ENCODE results near the gene HGF.
"Not testable (repeated sequence)": the region's sequence is repeated elsewhere in the genome, so short reads cannot be mapped to it uniquely, and the experiment has no call there.

The HGF gene

GRCh38 chr7:81769891-81770727, at the start of gene HGF:
Gene HGF, minus strand, starts transcription at chr7:81770047. Its CDS starts 76 bp downstream, at chr7:81769971.
- Mint-ChIP-seq H3K27ac (peak within 1 kb of the TSS; percentile 52 to 85 (median 70)), H3K27me3 (ENCODE audit: low read depth) (no peaks in the 10 kb centered on the region), H3K9me3 (no peaks in the 10 kb centered on the region), H3K4me3 (peak within 1 kb of the TSS; percentile 75 to 91 (median 87)), H3K36me3 (ENCODE audit: low read depth) (no peaks in the 10 kb centered on the region), H3K4me1 (peaks cover 39% of the 10 kb centered on the region)
- TF ChIP-seq, protein P1, sequence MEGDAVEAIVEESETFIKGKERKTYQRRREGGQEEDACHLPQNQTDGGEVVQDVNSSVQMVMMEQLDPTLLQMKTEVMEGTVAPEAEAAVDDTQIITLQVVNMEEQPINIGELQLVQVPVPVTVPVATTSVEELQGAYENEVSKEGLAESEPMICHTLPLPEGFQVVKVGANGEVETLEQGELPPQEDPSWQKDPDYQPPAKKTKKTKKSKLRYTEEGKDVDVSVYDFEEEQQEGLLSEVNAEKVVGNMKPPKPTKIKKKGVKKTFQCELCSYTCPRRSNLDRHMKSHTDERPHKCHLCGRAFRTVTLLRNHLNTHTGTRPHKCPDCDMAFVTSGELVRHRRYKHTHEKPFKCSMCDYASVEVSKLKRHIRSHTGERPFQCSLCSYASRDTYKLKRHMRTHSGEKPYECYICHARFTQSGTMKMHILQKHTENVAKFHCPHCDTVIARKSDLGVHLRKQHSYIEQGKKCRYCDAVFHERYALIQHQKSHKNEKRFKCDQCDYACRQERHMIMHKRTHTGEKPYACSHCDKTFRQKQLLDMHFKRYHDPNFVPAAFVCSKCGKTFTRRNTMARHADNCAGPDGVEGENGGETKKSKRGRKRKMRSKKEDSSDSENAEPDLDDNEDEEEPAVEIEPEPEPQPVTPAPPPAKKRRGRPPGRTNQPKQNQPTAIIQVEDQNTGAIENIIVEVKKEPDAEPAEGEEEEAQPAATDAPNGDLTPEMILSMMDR (IDR thresholded peaks at IDR 0.05; ENCODE audit: unreplicated experiment in 3 of 3) = peak in 1 of 3 experiments; percentile 7

DNA sequence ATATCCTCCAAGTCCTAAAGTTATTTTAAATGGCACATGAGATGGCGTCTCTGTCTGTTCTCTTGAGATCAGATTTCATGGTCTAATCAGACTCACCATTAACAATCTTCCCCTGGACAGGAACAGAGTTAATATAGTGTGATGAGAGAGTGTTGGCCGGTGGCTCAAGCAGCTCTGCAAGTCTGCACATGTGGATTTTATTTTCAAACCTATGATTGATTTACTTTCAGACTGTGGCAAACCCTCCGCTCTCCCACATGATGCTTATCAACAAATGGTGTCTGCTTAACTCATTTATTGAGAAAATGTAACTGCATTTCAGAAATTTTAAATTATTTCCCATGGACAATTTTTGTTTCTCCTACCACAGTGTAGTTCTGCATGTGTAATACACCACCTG, 46.5 kb upstream of the HGF start:
- peaks cover 8% of the 10 kb centered on the region for H3K4me1 Mint-ChIP-seq
- H3K36me3 Mint-ChIP-seq (ENCODE audit: low read depth) = no peaks in the 10 kb centered on the region
- no peaks in the 10 kb centered on the region for H3K9me3 Mint-ChIP-seq
- H3K4me3 Mint-ChIP-seq = no peak overlapping the region
- no peaks in the 10 kb centered on the region for H3K27me3 Mint-ChIP-seq (ENCODE audit: low read depth)
- TF ChIP-seq, protein P1 (IDR thresholded peaks at IDR 0.05; ENCODE audit: unreplicated experiment in 3 of 3) = no peak
- H3K27ac Mint-ChIP-seq = no peak overlapping the region

DNA sequence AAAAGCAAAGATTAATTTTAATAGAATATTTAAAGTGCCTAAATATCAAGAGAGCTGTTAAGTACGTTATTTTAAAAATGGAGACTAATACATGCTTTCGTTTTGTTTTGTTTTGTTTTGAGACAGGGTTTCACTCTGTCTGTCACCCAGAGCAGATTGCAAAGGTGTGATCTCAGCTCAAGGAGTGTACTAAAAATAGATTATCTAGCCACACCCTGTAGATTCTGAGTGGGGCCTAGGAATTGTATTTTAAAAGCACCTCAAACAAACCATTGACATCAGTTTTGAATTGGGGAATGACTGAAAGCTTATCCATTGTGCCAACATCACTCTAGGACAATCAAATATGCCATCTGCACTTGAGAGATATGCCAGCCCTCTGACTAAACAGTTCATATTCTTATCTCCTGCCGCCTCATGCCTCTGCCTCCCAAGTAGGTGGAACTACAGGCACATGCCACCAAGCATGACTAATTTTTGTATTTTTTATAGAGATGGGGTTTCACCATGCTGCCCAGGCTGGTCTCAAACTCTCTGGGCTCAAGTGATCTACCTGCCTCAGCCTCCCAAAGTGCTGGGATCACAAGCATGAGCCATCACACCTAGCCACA, 43.1 kb upstream of the HGF start:
- not testable (repeated sequence) for H3K36me3 Mint-ChIP-seq (ENCODE audit: low read depth)

DNA sequence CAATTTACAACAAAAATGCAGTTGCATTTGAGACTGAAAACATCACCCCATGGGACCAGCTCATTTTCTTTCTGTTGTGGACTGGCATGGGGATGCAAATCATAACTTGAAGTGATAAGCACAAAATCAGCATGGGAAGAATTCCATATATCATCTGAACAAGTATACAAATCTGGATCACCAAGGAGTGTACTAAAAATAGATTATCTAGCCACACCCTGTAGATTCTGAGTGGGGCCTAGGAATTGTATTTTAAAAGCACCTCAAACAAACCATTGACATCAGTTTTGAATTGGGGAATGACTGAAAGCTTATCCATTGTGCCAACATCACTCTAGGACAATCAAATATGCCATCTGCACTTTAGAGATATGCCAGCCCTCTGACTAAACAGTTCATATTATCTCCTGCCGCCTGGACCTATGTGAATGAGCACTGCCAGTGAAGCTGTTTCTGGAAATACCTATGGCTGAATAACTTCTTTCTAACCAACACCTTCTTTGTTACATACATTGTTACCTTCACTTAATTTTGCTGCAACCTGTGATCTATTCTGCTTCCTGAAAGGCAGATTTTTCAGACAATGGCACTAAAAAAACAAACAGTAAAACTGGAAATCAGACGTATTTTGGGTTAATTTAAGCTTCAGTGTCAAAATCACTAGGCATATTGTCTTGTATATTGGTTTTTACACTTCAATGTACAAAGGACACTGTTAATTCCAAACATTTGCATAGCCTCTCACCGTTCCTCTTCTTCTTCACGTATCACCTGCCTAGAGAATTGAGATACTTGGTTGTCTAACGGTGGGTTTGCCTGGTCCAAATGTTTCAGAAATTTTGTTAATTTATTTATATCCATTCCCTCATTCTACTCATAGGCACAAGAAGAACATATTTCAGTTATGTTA, 42.4 kb upstream of the HGF start:
- no peaks in the 10 kb centered on the region for H3K36me3 Mint-ChIP-seq (ENCODE audit: low read depth)
- peaks cover 8% of the 10 kb centered on the region for H3K4me1 Mint-ChIP-seq
- H3K27ac Mint-ChIP-seq = no peak overlapping the region
- H3K4me3 Mint-ChIP-seq = no peak overlapping the region
- TF ChIP-seq, protein P1 (IDR thresholded peaks at IDR 0.05; ENCODE audit: unreplicated experiment in 3 of 3) = no peak
- H3K9me3 Mint-ChIP-seq = no peaks in the 10 kb centered on the region
- H3K27me3 Mint-ChIP-seq (ENCODE audit: low read depth) = no peaks in the 10 kb centered on the region

More for the DNA sequence above, 43.1 kb upstream of the HGF start:
- not testable (repeated sequence) for H3K27me3 Mint-ChIP-seq (ENCODE audit: low read depth); H3K4me3 Mint-ChIP-seq; H3K27ac Mint-ChIP-seq; H3K4me1 Mint-ChIP-seq; H3K9me3 Mint-ChIP-seq

DNA sequence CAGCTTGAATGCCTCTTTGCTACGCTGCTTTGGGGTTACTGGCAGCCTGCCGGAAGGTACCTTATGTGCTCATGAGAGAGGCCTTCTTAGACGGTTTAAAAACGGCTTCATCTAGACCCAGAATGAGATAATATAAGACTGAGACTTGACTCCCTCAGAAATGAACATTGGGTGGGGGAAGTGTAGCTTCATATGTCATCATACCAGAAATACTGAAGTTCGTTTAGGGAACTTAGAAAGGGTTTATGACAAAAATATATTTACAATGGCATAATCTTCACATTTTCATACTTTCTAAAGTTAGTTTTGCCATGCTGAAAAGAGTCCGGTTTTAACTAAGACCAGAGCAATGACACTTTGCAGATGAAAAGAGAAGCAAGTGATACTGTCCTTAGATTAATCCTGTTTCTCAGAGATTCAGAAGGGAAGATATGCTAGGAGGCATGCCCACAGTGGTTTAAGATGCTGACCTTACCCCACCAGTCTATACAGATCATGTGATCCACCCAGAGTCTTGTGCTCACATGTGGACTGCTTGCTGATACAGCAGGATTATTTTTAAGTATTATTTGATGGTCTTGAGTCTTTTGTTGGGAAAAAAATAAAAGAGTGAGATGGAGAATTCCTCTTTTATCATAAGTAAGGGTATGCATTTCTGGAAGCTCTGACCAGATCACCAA, 40.8 kb upstream of the HGF start:
- TF ChIP-seq, protein P1 (IDR thresholded peaks at IDR 0.05; ENCODE audit: unreplicated experiment in 3 of 3) = no peak
- H3K4me1 Mint-ChIP-seq = no peaks in the 10 kb centered on the region
- H3K4me3 Mint-ChIP-seq = no peak overlapping the region
- H3K9me3 Mint-ChIP-seq = no peaks in the 10 kb centered on the region
- no peak overlapping the region for H3K27ac Mint-ChIP-seq
- H3K36me3 Mint-ChIP-seq (ENCODE audit: low read depth) = no peaks in the 10 kb centered on the region
- H3K27me3 Mint-ChIP-seq (ENCODE audit: low read depth) = no peaks in the 10 kb centered on the region

DNA sequence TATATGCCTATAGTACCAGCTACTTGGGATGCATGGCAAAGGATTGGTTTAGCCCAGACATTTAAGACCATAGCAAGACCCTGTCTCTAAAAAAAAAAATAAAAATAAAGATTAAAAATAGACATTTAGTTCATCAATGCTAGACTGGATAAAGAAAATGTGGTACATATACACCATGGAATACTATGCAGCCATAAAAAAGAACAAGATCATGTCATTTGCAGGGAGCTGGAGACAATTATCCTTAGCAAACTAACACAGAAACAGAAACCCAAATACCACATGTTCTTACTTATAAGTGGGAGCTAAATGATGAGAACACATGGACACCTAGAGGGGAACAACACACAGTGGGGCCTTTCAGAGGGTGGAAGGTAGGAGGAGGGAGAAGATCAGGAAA, 38.5 kb upstream of the HGF start:
- not testable (repeated sequence) for H3K27me3 Mint-ChIP-seq (ENCODE audit: low read depth); H3K36me3 Mint-ChIP-seq (ENCODE audit: low read depth); H3K9me3 Mint-ChIP-seq; H3K4me1 Mint-ChIP-seq; H3K4me3 Mint-ChIP-seq; H3K27ac Mint-ChIP-seq
